ENCODE data around the gene CPNE8.
A peak's percentile ranks its signal among the peaks of the same experiment; 100 is the strongest.

CPNE8 gene

DNA sequence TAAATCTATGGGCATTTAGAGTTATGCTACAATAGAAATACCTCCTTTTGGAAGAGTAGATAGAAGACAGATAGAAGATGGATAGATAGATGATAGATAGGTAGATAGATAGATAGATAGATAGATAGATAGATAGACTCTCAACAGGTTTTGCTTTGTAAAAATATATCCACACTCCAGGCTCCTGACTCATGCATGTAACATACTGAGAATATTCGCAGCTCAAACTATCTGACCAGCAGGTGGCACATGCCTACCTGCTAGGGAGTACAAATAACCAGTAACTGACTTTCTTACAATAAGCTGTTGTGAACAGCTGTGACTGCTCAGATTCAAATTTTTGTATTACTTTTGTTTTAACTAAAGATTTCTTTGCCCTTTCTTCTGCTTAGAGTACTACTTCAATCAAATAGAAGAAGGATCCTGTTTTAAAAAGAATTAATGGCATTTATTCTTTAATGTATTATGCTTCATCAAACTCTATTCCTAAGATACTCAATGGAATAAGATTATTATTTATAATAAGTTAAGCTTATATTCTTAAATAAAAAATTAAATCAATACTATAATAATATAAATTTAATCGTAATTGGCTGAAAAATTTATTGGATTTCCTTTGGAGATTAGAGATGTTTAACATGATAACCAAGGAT lies 15.8 kb upstream of the CPNE8 start:
- Histone ChIP-seq H2AFZ (ENCODE audit: low read length) (no peak overlapping the region), H3K9me3 (replicated peaks; ENCODE audit: insufficient read depth, low read length) (no peaks in the 10 kb centered on the region), H3K27ac (ENCODE audit: low read length) (no peak overlapping the region), H4K20me1 (ENCODE audit: insufficient read depth, low read length) (no peaks in the 10 kb centered on the region), H3K79me2 (ENCODE audit: low read length) (no peaks in the 10 kb centered on the region), H3K9me2 (replicated peaks; ENCODE audit: insufficient read depth, low read length) (no peaks in the 10 kb centered on the region), H3K4me1 (ENCODE audit: low read length) (no peaks in the 10 kb centered on the region), H3K27me3 (replicated peaks; ENCODE audit: insufficient read depth, low read length) (no peaks in the 10 kb centered on the region), H3F3A (ENCODE audit: insufficient read depth, low read length) (no peaks in the 10 kb centered on the region), H3K9ac (ENCODE audit: low read length) (no peak overlapping the region), H3K4me2 (ENCODE audit: low read depth, low read length) (no peak overlapping the region), H3K36me3 (replicated peaks; ENCODE audit: insufficient read depth, low read length) (no peaks in the 10 kb centered on the region), H3K4me3 (ENCODE audit: low read length) (no peak overlapping the region)
- peak; percentile 69 for TF ChIP-seq CTCF (IDR thresholded peaks at IDR 0.05; ENCODE audit: low read length)
- no peak for TF ChIP-seq EZH2phosphoT487 (IDR thresholded peaks at IDR 0.05; ENCODE audit: low read length)
- no peak for TF ChIP-seq EZH2 (optimal IDR thresholded peaks at IDR 0.05; ENCODE audit: low read depth, low read length)
- peak; percentile 82 for DNase-seq

DNA sequence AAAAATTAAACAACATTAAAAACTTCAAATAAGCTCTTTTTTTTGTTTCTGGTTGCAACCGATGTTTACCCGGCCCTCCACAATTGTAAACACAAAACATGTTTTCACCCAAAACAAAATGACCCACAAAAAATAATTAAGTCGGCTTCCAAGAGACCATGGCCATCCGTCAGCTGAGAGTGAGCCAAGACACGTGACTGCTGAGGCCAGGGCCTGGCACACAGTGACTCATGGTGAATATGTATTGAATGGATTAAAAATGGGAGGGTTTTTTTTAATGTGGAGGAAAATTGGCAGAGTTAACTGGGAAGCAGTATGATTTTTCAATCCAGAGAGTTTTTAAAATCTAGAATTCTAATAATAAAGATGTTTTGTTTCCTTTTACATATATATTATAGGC lies 13.8 kb upstream of the CPNE8 start:
- Histone ChIP-seq H3K27ac (ENCODE audit: low read length) (no peak overlapping the region), H2AFZ (ENCODE audit: low read length) (no peak overlapping the region), H3K9me3 (replicated peaks; ENCODE audit: insufficient read depth, low read length) (no peaks in the 10 kb centered on the region), H3K9me2 (replicated peaks; ENCODE audit: insufficient read depth, low read length) (no peaks in the 10 kb centered on the region), H3K4me3 (ENCODE audit: low read length) (no peak overlapping the region), H3K79me2 (ENCODE audit: low read length) (no peaks in the 10 kb centered on the region), H3K4me2 (ENCODE audit: low read depth, low read length) (no peak overlapping the region), H4K20me1 (ENCODE audit: insufficient read depth, low read length) (no peaks in the 10 kb centered on the region), H3K36me3 (replicated peaks; ENCODE audit: insufficient read depth, low read length) (no peaks in the 10 kb centered on the region), H3K4me1 (ENCODE audit: low read length) (no peaks in the 10 kb centered on the region), H3K27me3 (replicated peaks; ENCODE audit: insufficient read depth, low read length) (no peaks in the 10 kb centered on the region), H3F3A (ENCODE audit: insufficient read depth, low read length) (no peaks in the 10 kb centered on the region), H3K9ac (ENCODE audit: low read length) (no peak overlapping the region)
- DNase-seq, result no peak
- TF ChIP-seq CTCF (IDR thresholded peaks at IDR 0.05; ENCODE audit: low read length) (no peak), EZH2 (optimal IDR thresholded peaks at IDR 0.05; ENCODE audit: low read depth, low read length) (no peak), EZH2phosphoT487 (IDR thresholded peaks at IDR 0.05; ENCODE audit: low read length) (no peak)

DNA sequence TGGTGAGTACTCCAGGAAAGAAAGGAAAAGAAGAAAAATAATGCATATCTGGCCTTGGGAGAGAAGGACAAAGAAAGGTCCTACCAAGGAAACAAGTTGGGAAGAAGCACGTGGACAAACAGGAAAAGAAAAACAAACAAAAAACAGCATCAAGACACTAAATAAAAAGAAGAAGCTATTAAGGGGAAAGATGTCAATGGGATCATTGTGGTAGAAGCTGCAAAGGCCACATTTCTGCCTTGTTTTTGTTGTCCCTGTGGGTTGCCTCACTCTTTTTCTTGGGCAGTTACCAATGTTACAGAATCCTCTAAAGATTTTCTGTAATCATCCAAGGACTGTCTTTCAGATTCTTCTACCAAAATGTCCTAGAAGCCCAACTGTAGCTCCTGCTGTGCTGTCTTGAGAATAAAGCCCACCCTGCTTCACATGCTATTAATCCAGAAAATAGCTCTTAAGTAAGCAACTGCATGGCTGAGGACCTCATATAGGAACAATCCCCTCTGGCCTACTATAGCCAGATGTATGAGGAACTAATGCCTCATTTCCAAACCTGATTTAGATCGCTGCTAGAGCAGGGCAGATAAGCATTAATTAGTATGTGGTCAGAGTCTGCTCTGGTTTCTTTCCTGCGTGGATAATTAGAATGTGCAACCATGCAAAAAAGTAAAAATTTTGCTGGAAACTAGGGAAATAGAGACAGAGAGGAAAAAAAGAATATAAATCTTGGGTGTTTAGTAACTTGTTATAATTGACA lies 10.2 kb upstream of the CPNE8 start:
- Histone ChIP-seq H3K9me3 (replicated peaks; ENCODE audit: insufficient read depth, low read length) (no peaks in the 10 kb centered on the region), H4K20me1 (ENCODE audit: insufficient read depth, low read length) (no peaks in the 10 kb centered on the region), H3K9ac (ENCODE audit: low read length) (no peak overlapping the region), H3F3A (ENCODE audit: insufficient read depth, low read length) (no peaks in the 10 kb centered on the region), H3K36me3 (replicated peaks; ENCODE audit: insufficient read depth, low read length) (no peaks in the 10 kb centered on the region), H3K4me2 (ENCODE audit: low read depth, low read length) (no peak overlapping the region), H3K4me1 (ENCODE audit: low read length) (no peaks in the 10 kb centered on the region), H3K27ac (ENCODE audit: low read length) (no peak overlapping the region), H2AFZ (ENCODE audit: low read length) (no peak overlapping the region), H3K9me2 (replicated peaks; ENCODE audit: insufficient read depth, low read length) (no peaks in the 10 kb centered on the region), H3K4me3 (ENCODE audit: low read length) (no peak overlapping the region), H3K79me2 (ENCODE audit: low read length) (no peaks in the 10 kb centered on the region), H3K27me3 (replicated peaks; ENCODE audit: insufficient read depth, low read length) (no peaks in the 10 kb centered on the region)
- no peak for DNase-seq
- TF ChIP-seq EZH2phosphoT487 (IDR thresholded peaks at IDR 0.05; ENCODE audit: low read length), result no peak
- no peak for TF ChIP-seq CTCF (IDR thresholded peaks at IDR 0.05; ENCODE audit: low read length)
- TF ChIP-seq EZH2 (optimal IDR thresholded peaks at IDR 0.05; ENCODE audit: low read depth, low read length), result no peak
